GM23248 (cell line): Measurements from ENCODE around the gene TRIM22.

Experiments used
- EZH2 ChIP-seq: fragments of 200-600 bp; sonication (generic); IDR thresholded peaks from 2 replicates; pipeline ENCODE4 v1.6.1; 2018; ENCODE audit warnings: antibody characterized with exemption, mild to moderate bottlenecking; ENCODE audit not compliant: insufficient read depth, poor library complexity, severe bottlenecking
- EZH2phosphoT487 ChIP-seq: fragments of 200-600 bp; sonication (generic); IDR thresholded peaks from 2 replicates; pipeline ENCODE4 v1.6.1; 2018; ENCODE audit warnings: antibody characterized with exemption, moderate library complexity, mild to moderate bottlenecking, low read depth; ENCODE audit not compliant: insufficient read depth

DNA sequence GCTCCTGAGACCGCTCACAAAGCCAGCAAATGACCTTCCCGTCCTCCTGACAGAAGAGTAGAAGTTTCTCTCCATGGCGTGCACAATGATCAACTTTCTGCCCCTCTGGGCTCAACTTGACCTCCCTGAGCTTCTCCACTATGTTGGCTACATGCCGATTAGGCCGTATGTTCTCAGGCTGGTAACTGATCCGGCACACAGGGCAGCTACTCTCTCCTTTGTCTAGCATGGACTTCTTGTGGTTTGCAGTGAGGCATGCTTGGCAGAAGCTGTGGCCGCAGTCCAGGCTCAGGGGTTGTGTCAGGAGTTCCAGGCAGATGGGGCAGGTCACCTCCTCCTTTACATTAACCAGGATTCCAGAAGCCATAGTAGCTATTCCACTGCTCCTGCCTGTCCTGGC lies 9.8 kb upstream of the TRIM22 start:
- no peak for TF ChIP-seq EZH2
- TF ChIP-seq EZH2phosphoT487: no peak
